IMR-90 (cell line): Measurements from ENCODE around the gene HCN3. TPM values are rescaled to one million over a fixed set of nuclear protein-coding genes. Genes with fewer than 3 reads are reported as not detected.
"Not testable (repeated sequence)": the region's sequence is repeated elsewhere in the genome, so short reads cannot be mapped to it uniquely, and the experiment has no call there.

Experiments used
- ATAC-seq: fragments of 200-7000 bp; cut with Tn5 transposase; 2 replicates; pipeline ENCODE4 v1.9.1; 2020; ENCODE audit warnings: low read depth, mild to moderate bottlenecking, moderate library complexity
- BruUV-seq: library from RNA; stranded (reverse); fragments of 400-500 nt; replicated peaks from 2 replicates; lab custom pipeline; 2021; lab: Mats Ljungman, UMichigan
- CTCF ChIA-PET: fragments of 300-600 bp; formaldehyde crosslinking; extraction: SDS; loops from one replicate; lab custom pipeline; 2021; ENCODE audit warnings: antibody characterized with exemption; lab: Yijun Ruan, JAX
- POLR2A ChIA-PET: fragments of 300-600 bp; sonication (Branson Sonifier 250); formaldehyde crosslinking; loops from one replicate; lab custom pipeline; 2022; ENCODE audit warnings: antibody characterized with exemption; ENCODE audit not compliant: unreplicated experiment; lab: Charles Lee
- DNase-seq: peaks from one replicate; pipeline ENCODE4 v3.0.0; 2013
- H2AFZ ChIP-seq: replicated peaks from 2 replicates; pipeline ENCODE3; 2013; ENCODE audit warnings: low read length, mild to moderate bottlenecking; ENCODE audit not compliant: poor library complexity
- H2AK5ac ChIP-seq: 2 replicates; pipeline ENCODE4 v1.6.1; 2013; ENCODE audit warnings: low read depth, low read length, inconsistent platforms
- H2AK9ac ChIP-seq: replicated peaks from 2 replicates; pipeline ENCODE3; 2013; ENCODE audit warnings: mild to moderate bottlenecking, low read depth, low read length, moderate library complexity; ENCODE audit not compliant: poor library complexity
- H2BK120ac ChIP-seq: 2 replicates; pipeline ENCODE4 v1.6.1; 2013; ENCODE audit warnings: low read depth, low read length, inconsistent platforms
- H2BK15ac ChIP-seq: 3 replicates; pipeline ENCODE4 v1.6.1; 2013; ENCODE audit warnings: low read depth, low read length, inconsistent platforms
- H2BK20ac ChIP-seq: 2 replicates; pipeline ENCODE4 v1.6.1; 2013; ENCODE audit warnings: low read depth, mild to moderate bottlenecking, inconsistent platforms, low read length, moderate library complexity
- H2BK5ac ChIP-seq: 2 replicates; pipeline ENCODE4 v1.6.1; 2013; ENCODE audit warnings: mild to moderate bottlenecking, low read depth, low read length, inconsistent platforms; ENCODE audit not compliant: poor library complexity, severe bottlenecking
- H3K14ac ChIP-seq: replicated peaks from 2 replicates; pipeline ENCODE4 v1.6.1; 2013; ENCODE audit warnings: low read depth, low read length, inconsistent platforms
- H3K18ac ChIP-seq: 2 replicates; pipeline ENCODE4 v1.6.1; 2013; ENCODE audit warnings: low read depth, low read length, control low read depth
- H3K23ac ChIP-seq: 2 replicates; pipeline ENCODE4 v1.6.1; 2013; ENCODE audit warnings: low read depth, low read length, inconsistent platforms
- H3K27ac ChIP-seq: 2 replicates; pipeline ENCODE4 v1.5.1; 2013; ENCODE audit warnings: mild to moderate bottlenecking, control low read depth, low read length; ENCODE audit not compliant: insufficient read depth
- H3K27me3 ChIP-seq: 2 replicates; pipeline ENCODE4 v1.6.1; 2013; ENCODE audit warnings: low read length; ENCODE audit not compliant: control insufficient read depth, insufficient read depth
- H3K36me3 ChIP-seq: 2 replicates; pipeline ENCODE4 v1.6.1; 2013; ENCODE audit warnings: low read length, mixed read lengths; ENCODE audit not compliant: control insufficient read depth, insufficient read depth
- H3K4ac ChIP-seq: 2 replicates; pipeline ENCODE4 v1.6.1; 2013; ENCODE audit warnings: low read depth, low read length, inconsistent platforms
- H3K4me1 ChIP-seq: 2 replicates; pipeline ENCODE4 v1.6.1; 2013; ENCODE audit warnings: low read length, mixed read lengths; ENCODE audit not compliant: control insufficient read depth, insufficient read depth
- H3K4me2 ChIP-seq: 2 replicates; pipeline ENCODE4 v1.6.1; 2013; ENCODE audit warnings: low read depth, mild to moderate bottlenecking, control low read depth, low read length, moderate library complexity
- H3K4me3 ChIP-seq: 2 replicates; pipeline ENCODE4 v1.5.1; 2013; ENCODE audit warnings: low read depth, mild to moderate bottlenecking, control low read depth, low read length, moderate library complexity; ENCODE audit not compliant: insufficient read depth
- H3K56ac ChIP-seq: 2 replicates; pipeline ENCODE4 v1.6.1; 2013; ENCODE audit warnings: low read length, inconsistent platforms; ENCODE audit not compliant: insufficient read depth; ENCODE audit errors: extremely low read depth
- H3K79me1 ChIP-seq, 2 experiments: 2 replicates each; pipeline ENCODE4 v1.6.1; 2013; ENCODE audit warnings: low read length in 2 of 2, inconsistent platforms in 1 of 2, low read depth in 1 of 2
- H3K9ac ChIP-seq: 2 replicates; pipeline ENCODE4 v1.6.1; 2013; ENCODE audit warnings: low read depth, low read length, control low read depth
- H3K9me1 ChIP-seq: 2 replicates; pipeline ENCODE4 v1.6.1; 2013; ENCODE audit warnings: low read length, inconsistent platforms; ENCODE audit not compliant: insufficient read depth
- H3K9me3 ChIP-seq: 2 replicates; pipeline ENCODE4 v1.6.1; 2013; ENCODE audit warnings: low read length; ENCODE audit not compliant: control insufficient read depth, insufficient read depth
- H4K20me1 ChIP-seq: 2 replicates; pipeline ENCODE4 v1.6.1; 2013; ENCODE audit warnings: low read length, inconsistent platforms; ENCODE audit not compliant: insufficient read depth
- H4K5ac ChIP-seq: 2 replicates; pipeline ENCODE4 v1.6.1; 2013; ENCODE audit warnings: mild to moderate bottlenecking, low read depth, low read length, control low read depth
- H4K8ac ChIP-seq, 2 experiments: 2 replicates each; pipeline ENCODE4 v1.6.1; 2013; ENCODE audit warnings: low read depth in 2 of 2, low read length in 2 of 2, control low read depth in 1 of 2, inconsistent platforms in 1 of 2
- H4K91ac ChIP-seq: 2 replicates; pipeline ENCODE4 v1.6.1; 2013; ENCODE audit warnings: low read depth, low read length, inconsistent platforms; ENCODE audit not compliant: insufficient read depth
- BHLHE40 ChIP-seq: fragments of 150-350 bp; IDR thresholded peaks from 2 replicates; pipeline ENCODE4 v1.6.1; 2016; ENCODE audit warnings: mild to moderate bottlenecking, low read depth, low read length
- ELK1 ChIP-seq: fragments of 150-350 bp; IDR thresholded peaks from 2 replicates; pipeline ENCODE4 v1.6.1; 2016; ENCODE audit warnings: low read depth, mild to moderate bottlenecking, low read length, moderate library complexity, borderline replicate concordance
- FOS ChIP-seq: fragments of 150-350 bp; IDR thresholded peaks from 2 replicates; pipeline ENCODE4 v1.6.1; 2016; ENCODE audit warnings: low read depth, low read length
- MAFK ChIP-seq: IDR thresholded peaks from 2 replicates; pipeline ENCODE4 v1.6.1; 2012; ENCODE audit warnings: low read depth, low read length, improper control_type of control experiment
- MAZ ChIP-seq: IDR thresholded peaks from 2 replicates; pipeline ENCODE4 v1.6.1; 2012; ENCODE audit warnings: low read depth, mild to moderate bottlenecking, low read length, improper control_type of control experiment, moderate library complexity, borderline replicate concordance
- MXI1 ChIP-seq: IDR thresholded peaks from 2 replicates; pipeline ENCODE4 v1.6.1; 2012; ENCODE audit warnings: low read depth, mild to moderate bottlenecking, low read length, moderate library complexity, borderline replicate concordance
- NFE2L2 ChIP-seq: fragments of 150-350 bp; IDR thresholded peaks from 2 replicates; pipeline ENCODE4 v1.6.1; 2016; ENCODE audit warnings: low read depth, mild to moderate bottlenecking, low read length
- POLR2A ChIP-seq: IDR thresholded peaks from 2 replicates; pipeline ENCODE4 v1.6.1; 2012; ENCODE audit warnings: mild to moderate bottlenecking, low read depth, low read length
- WGBS, 2 experiments: methylation state at CpG; one replicate each; pipeline versions ENCODE4 v1.1.5 to v1.1.7; 2013; ENCODE audit warnings: missing lambda C conversion rate in 2 of 2; ENCODE audit not compliant: insufficient read length in 1 of 2; ENCODE audit errors: extremely low coverage in 2 of 2; 5-methylcytosine and 5-hydroxymethylcytosine counted together
- dilution Hi-C: fragments of 300-500 bp; cut with HindIII; formaldehyde crosslinking; loops from one replicate; pipeline ENCODE4 v1.14.3; 2018; ENCODE audit warnings: low sequenced_read_pairs; ENCODE audit not compliant: unreplicated experiment
- in situ Hi-C: fragments of 300-500 bp; cut with MboI; formaldehyde crosslinking; loops from 3 replicates; pipeline ENCODE4 v1.14.3; 2019; ENCODE audit warnings: low sequenced_read_pairs, inconsistent platforms, mixed read lengths
- intact Hi-C: fragments of 100-400 bp; cut with micrococcal nuclease; formaldehyde crosslinking; loops from 2 replicates; pipeline ENCODE4 v1.10.0; 2022
- polyA plus RNA-seq, 3 experiments: library from polyadenylated mRNA; depleted of rRNA; stranded (reverse); fragments of >200 nt; gene quantifications; 2 replicates each; pipeline ENCODE4 v1.2.3, GENCODE V29; 2012; ENCODE audit warnings: low replicate concordance in 1 of 3
- total RNA-seq: library from RNA; depleted of rRNA; stranded (reverse); fragments of >200 nt; gene quantifications from 2 replicates; pipeline ENCODE4 v1.2.3, GENCODE V29; 2012

The HCN3 gene
- total and polyA plus RNA-seq, 2 of the 4 experiments (the other 2 are of a cell fraction): 0.36 to 2.7 TPM

DNA sequence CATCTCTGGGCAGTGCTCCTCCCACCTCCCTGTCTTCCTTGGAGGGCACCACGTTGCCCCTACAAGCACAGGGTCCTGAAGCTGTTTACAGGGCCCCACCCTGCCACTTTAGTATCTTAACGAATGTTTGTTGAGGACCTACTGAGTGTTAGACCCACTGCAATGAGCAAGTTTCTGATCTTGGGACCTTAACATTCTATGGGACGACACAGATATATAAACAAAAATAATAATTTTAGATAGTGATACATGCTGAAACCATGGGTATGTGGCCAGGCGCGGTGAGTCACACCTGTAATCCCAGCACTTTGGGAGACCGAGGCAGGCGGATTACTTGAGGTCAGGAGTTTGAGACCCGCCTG is 32.1 kb upstream of the HCN3 start (continued):
- TF ChIP-seq ELK1 (no peak), MAZ (no peak), BHLHE40 (no peak), NFE2L2 (no peak), POLR2A (no peak), MAFK (no peak), MXI1 (no peak), FOS (no peak)

DNA sequence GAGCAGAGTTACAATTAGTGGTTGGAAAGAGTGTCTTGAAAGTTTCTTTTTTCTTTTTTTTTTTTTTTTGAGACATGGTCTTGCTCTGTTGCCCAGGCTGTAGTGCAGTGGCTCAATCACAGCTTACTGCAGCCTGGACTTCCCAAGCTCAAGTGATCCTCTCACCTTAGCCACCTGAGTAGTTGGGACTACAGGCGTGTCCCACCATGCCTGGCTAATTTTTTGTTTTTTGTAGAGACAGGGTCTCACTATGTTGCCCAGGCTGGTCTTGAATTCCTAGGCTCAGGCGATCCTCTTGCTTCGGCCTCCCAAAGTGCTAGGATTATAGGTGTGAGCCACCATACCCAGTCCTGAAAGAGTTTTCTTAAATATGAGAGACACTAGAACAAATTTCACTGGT is 30.5 kb upstream of the HCN3 start:
- H2BK20ac ChIP-seq, H3K23ac ChIP-seq, H2BK5ac ChIP-seq, H3K4me3 ChIP-seq, H4K20me1 ChIP-seq, H3K4me1 ChIP-seq, H4K5ac ChIP-seq, CTCF ChIA-PET, H3K56ac ChIP-seq, H2BK15ac ChIP-seq, BruUV-seq, H3K9me3 ChIP-seq, H3K14ac ChIP-seq, H3K27ac ChIP-seq, H3K18ac ChIP-seq, dilution Hi-C loops, H2AFZ ChIP-seq, H3K27me3 ChIP-seq, ATAC-seq, H4K8ac ChIP-seq, H2BK120ac ChIP-seq, DNase-seq, H4K91ac ChIP-seq, in situ Hi-C loops, H3K4me2 ChIP-seq, H3K9me1 ChIP-seq, H3K9ac ChIP-seq, H3K4ac ChIP-seq, intact Hi-C loops, H2AK5ac ChIP-seq, H2AK9ac ChIP-seq: not testable (repeated sequence)
- WGBS, 2 experiments: no CpG with 5 or more reads among the region's 3 CpGs
- POLR2A ChIA-PET: interaction anchor here (0.6 kb wide), 1 partner anchor 462 kb away, joined by 4 read pairs; no protein-coding TSS in a partner anchor
- H3K36me3 ChIP-seq: peaks cover 16% of the 10 kb centered on the region
- peaks cover 4 to 25% of the 10 kb centered on the region in 2 experiments; a peak in 3 of 4 replicates for H3K79me1 ChIP-seq
